ENCODE results near the gene PALM3.
"Not testable (repeated sequence)": the region's sequence is repeated elsewhere in the genome, so short reads cannot be mapped to it uniquely, and the experiment has no call there.

PALM3 gene

GRCh38 chr19:14059652-14060155 lies 2.2 kb downstream of the PALM3 start:
- DNase-seq (ENCODE audit: low read depth) = no peak

- peak; percentile 21 for DNase-seq (ENCODE audit: low read depth)
Measured at GRCh38 chr19:14059093-14059480, 2.8 kb downstream of the PALM3 start.

- DNase-seq (ENCODE audit: low read depth) = no peak
Measured at GRCh38 chr19:14058182-14059092, 3.4 kb downstream of the PALM3 start.

GRCh38 chr19:14056741-14057356 lies 5.0 kb downstream of the PALM3 start:
- DNase-seq (ENCODE audit: low read depth) = no peak

GRCh38 chr19:14056069-14056666 lies 5.7 kb downstream of the PALM3 start:
- no peak for DNase-seq (ENCODE audit: low read depth)

- DNase-seq (ENCODE audit: low read depth) = no peak
Measured at GRCh38 chr19:14055396-14055795, 6.5 kb downstream of the PALM3 start.

GRCh38 chr19:14054721-14055120 lies 7.2 kb downstream of the PALM3 start:
- no peak for DNase-seq (ENCODE audit: low read depth)

GRCh38 chr19:14054099-14054498 lies 7.8 kb downstream of the PALM3 start:
- DNase-seq (ENCODE audit: low read depth) = no peak

- no peak for DNase-seq (ENCODE audit: low read depth)
Measured at GRCh38 chr19:14053500-14053899, 8.4 kb downstream of the PALM3 start.

GRCh38 chr19:14053032-14053431 lies 8.8 kb downstream of the PALM3 start:
- DNase-seq (ENCODE audit: low read depth) = no peak

- DNase-seq (ENCODE audit: low read depth) = no peak
Measured at GRCh38 chr19:14052470-14052869, 9.4 kb downstream of the PALM3 start.

- no peak for DNase-seq (ENCODE audit: low read depth)
Measured at GRCh38 chr19:14051980-14052379, 9.9 kb downstream of the PALM3 start.

- DNase-seq (ENCODE audit: low read depth) = not testable (repeated sequence)
Measured at GRCh38 chr19:14050961-14051360, 10.9 kb downstream of the PALM3 start.

- no peak for DNase-seq (ENCODE audit: low read depth)
Measured at GRCh38 chr19:14050512-14050911, 11.4 kb downstream of the PALM3 start.

GRCh38 chr19:14048443-14049153 lies 13.3 kb downstream of the PALM3 start:
- peak; percentile 65 for DNase-seq (ENCODE audit: low read depth)

GRCh38 chr19:14047866-14048265 lies 14.0 kb downstream of the PALM3 start:
- DNase-seq (ENCODE audit: low read depth) = not testable (repeated sequence)

- DNase-seq (ENCODE audit: low read depth) = not testable (repeated sequence)
Measured at GRCh38 chr19:14042659-14043608, 18.9 kb downstream of the PALM3 start.

- DNase-seq (ENCODE audit: low read depth) = no peak
Measured at GRCh38 chr19:14039181-14039580, 22.7 kb downstream of the PALM3 start.

- no peak for DNase-seq (ENCODE audit: low read depth)
Measured at GRCh38 chr19:14035706-14036105, 26.2 kb downstream of the PALM3 start.

- DNase-seq (ENCODE audit: low read depth) = not testable (repeated sequence)
Measured at GRCh38 chr19:14035159-14035558, 26.7 kb downstream of the PALM3 start.

- DNase-seq (ENCODE audit: low read depth) = no peak
Measured at GRCh38 chr19:14033946-14034345, 27.9 kb downstream of the PALM3 start.

Data from activated T-helper 9 cell treated with anti-CD3 and anti-CD28 coated beads, Interleukin-2, amount 50 U/mL, for 16 hours (primary cell).